ENCODE data around the gene SPP1.

- TF ChIP-seq REST (IDR thresholded peaks at IDR 0.05; ENCODE audit: insufficient read depth in 1 of 2, low read depth in 2 of 2, low read length in 2 of 2) (no peak), POLR2AphosphoS5 (IDR thresholded peaks at IDR 0.05; ENCODE audit: low read depth, low read length) (no peak), SIN3A (IDR thresholded peaks at IDR 0.05; ENCODE audit: borderline replicate concordance, insufficient read depth, low read length) (no peak), FOXP2 (optimal IDR thresholded peaks at IDR 0.05; ENCODE audit: borderline replicate concordance, extremely low read depth, extremely low read length, insufficient read depth) (no peak)
Measured at GRCh38 chr4:87950493-87950892, 25.0 kb upstream of the SPP1 start.
